Measurements from ENCODE around the gene TMPRSS2.

GRCh38 chr21:41472753-41473548, 35.0 kb downstream of the TMPRSS2 start:
- TF ChIP-seq POLR2A (IDR thresholded peaks at IDR 0.05) (no peak), CTCF (IDR thresholded peaks at IDR 0.05) (no peak), EP300 (IDR thresholded peaks at IDR 0.05) (no peak)
